ENCODE results near the gene AOPEP. TPM values are rescaled to one million over a fixed set of nuclear protein-coding genes. Genes with fewer than 3 reads are reported as not detected.

The AOPEP gene
- polyA plus RNA-seq, 2 of the 4 experiments (the other 2 are of a cell fraction), result 226 to 266 TPM

DNA sequence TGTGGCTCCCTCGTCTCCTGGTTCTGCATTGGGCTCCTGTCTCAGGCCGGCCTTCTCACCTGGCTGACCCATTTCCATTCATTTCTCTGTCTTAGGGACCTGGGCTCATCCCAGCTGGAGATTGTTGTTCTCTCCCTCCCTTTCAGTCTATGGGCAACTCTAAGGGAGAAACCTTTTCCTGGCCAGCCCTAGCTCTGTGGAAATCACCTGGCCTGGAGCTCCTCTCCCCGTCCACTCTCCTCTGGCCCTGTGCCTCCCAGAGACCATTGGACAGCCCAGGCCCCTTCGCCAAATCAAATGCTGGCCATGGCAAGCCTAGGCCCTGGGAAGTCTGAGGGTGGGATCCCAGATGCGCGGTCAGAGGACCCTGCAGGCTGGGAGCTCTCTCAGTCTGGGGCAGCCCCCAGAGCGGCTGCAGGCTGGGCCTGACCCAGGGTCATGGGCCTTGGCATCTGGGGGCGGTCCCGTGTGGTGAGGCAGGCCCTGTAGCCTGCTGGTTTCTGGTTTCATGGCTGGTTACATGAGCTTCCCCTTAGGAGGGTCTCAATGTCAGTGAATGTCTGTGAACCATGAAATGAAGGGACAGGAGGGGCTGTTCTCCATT lies 253.5 kb downstream of the AOPEP start:
- no peak for FAIRE-seq
- H3K4me1 ChIP-seq, result 0 out of 3 replicates have a peak, but pooled peaks cover 4% of the 10 kb centered on the region
- no peak for ATAC-seq
- no peak for TF ChIP-seq EP300 (IDR thresholded peaks at IDR 0.05)
- no peak for TF ChIP-seq ZSCAN20 (CRISPR knock-in tag; IDR thresholded peaks at IDR 0.05)
- no peak for TF ChIP-seq MYC (IDR thresholded peaks at IDR 0.05; ENCODE audit: borderline replicate concordance, low read length)
- TF ChIP-seq POLR2AphosphoS2 (conservative IDR thresholded peaks at IDR 0.05; ENCODE audit: low read length), result no peak
- no peak for TF ChIP-seq NR3C1 (IDR thresholded peaks at IDR 0.05)
- WGBS (ENCODE audit: missing lambda C conversion rate), result 95% methylated on average over 6 of the region's 9 CpGs
- no peaks in the 10 kb centered on the region for H3K9me3 ChIP-seq
- H3K4me2 ChIP-seq, result no peak overlapping the region
- H3K27ac ChIP-seq, result peak overlapping the region in 1 of 2 experiments; percentile 28; a peak in 2 of 6 replicates
- no peak overlapping the region for H3K4me3 ChIP-seq
- no peak for DNase-seq (ENCODE audit: low read depth in 1 of 2, low spot score in 1 of 2)
- ChIA-PET CTCF (interaction anchor here (0.8 to 1.2 kb wide), 5 partner anchors 10 to 201 kb away, joined by 3 to 4 read pairs (median 4); no protein-coding TSS in a partner anchor), POLR2A (interaction anchor here (0.5 kb wide), 1 partner anchor 69 kb away, joined by 3 read pairs; no protein-coding TSS in a partner anchor)

DNA sequence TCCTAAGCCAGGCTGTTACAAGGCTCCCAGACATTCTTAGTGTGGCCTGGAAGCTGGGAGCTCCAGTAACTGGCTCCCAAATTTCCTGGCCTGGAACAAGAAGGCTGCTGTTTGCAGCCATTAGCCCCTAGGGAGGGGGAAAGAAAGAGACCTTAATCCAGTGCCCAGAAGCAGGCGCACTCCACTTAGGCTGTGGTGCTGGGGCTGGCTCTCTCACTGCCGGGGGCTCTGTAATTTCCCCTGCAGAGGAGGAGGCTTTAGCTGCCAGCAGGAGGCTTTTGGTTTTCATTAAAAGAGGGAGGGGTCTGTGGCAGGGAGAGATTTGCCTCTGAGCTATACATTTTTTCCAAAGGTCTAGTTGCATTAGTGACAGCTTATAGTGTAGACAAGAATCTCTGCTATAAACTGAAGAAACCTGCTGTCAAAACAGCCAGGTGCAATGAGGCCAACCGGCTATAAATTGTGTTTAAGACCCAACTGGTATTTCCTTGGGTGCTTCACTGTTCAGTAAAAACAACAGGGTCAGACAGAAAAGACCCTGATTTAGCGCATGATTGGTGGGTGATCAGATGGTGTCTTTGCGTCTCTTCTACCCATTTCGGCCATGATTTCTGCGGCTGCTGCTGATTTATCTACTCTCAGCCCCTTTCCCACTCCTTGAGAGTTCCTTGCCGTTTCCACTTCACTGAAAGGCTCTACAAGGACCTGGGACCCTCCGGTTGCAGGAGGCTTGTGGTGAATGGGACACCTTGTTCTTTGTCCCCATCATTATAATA lies 254.6 kb downstream of the AOPEP start:
- Histone ChIP-seq H3K9me3 (no peaks in the 10 kb centered on the region), H3K4me1 (no peaks in the 10 kb centered on the region), H3K27ac (peak overlapping the region in 1 of 2 experiments; percentile 28; a peak in 2 of 6 replicates), H3K4me2 (no peak overlapping the region), H3K4me3 (no peak overlapping the region)
- DNase-seq (ENCODE audit: low read depth in 1 of 2, low spot score in 1 of 2) (no peak), FAIRE-seq (no peak), ATAC-seq (peak in 1 of 2 experiments; percentile 43; a peak in 1 of 6 replicates)
- TF ChIP-seq ZC3H11A (IDR thresholded peaks at IDR 0.05), result no peak
- ChIA-PET POLR2A (no interaction called here), CTCF (interaction anchor here (0.8 to 1.2 kb wide), 4 partner anchors 17 to 202 kb away, joined by 3 to 4 read pairs (median 4); no protein-coding TSS in a partner anchor)
- 97% methylated on average over 9 of the region's 9 CpGs for WGBS (ENCODE audit: missing lambda C conversion rate)

DNA sequence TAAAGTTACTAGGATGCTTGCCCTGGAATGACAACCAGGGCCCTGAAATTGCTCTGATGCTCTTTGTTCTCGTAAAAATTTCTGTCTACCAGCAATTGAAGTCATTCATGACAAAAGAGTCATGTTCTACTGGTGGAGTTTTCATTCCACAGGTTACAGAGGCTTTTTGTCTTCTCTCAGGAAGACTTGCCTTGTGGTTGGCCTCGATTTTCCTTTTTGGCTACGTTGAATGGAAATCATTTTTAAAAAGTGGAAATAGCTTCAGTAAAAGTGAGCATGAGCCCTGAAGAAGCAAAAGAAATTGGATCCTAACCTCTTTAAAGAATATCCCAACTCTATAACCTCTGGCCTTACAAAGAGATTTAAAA lies 255.2 kb downstream of the AOPEP start:
- Histone ChIP-seq H3K9me3 (no peaks in the 10 kb centered on the region), H3K4me1 (no peaks in the 10 kb centered on the region), H3K4me2 (no peak overlapping the region), H3K4me3 (no peak overlapping the region), H3K27ac (no peak overlapping the region)
- ChIA-PET POLR2A (no interaction called here), CTCF (no interaction called here)
- TF ChIP-seq RAD21 (conservative IDR thresholded peaks at IDR 0.05 in 1 of 2, IDR thresholded peaks at IDR 0.05 in 1 of 2) (no peak), HOXA7 (CRISPR knock-in tag; IDR thresholded peaks at IDR 0.05) (no peak), CBX8 (IDR thresholded peaks at IDR 0.05) (no peak), CHD4 (IDR thresholded peaks at IDR 0.05; ENCODE audit: borderline replicate concordance) (no peak), SMC3 (IDR thresholded peaks at IDR 0.05) (no peak)
- TF ChIP-seq, protein P1, sequence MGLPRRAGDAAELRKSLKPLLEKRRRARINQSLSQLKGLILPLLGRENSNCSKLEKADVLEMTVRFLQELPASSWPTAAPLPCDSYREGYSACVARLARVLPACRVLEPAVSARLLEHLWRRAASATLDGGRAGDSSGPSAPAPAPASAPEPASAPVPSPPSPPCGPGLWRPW (IDR thresholded peaks at IDR 0.05), result no peak
- no peak for ATAC-seq
- WGBS (ENCODE audit: missing lambda C conversion rate), result 93% methylated on average over 3 of the region's 3 CpGs
- FAIRE-seq, result no peak
- DNase-seq (ENCODE audit: low read depth in 1 of 2, low spot score in 1 of 2), result no peak

DNA sequence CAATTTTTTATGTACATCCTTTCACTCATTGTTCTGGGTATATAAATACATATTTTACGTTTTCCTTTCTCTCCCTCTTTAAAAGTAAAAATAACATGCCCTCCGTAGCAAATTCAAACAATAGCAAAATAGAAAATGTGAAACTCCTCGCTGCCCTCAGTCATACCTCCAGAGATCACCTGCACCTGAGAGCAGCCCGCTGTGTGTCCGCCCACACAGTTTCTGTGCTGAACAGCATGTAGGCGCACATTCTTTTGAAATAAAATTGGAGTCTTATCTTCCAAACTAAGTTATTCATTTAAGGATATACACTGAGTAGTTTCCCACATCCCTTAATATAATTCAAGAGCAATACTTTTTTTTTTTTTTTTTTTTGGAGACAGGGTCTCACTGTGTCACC lies 255.7 kb downstream of the AOPEP start:
- CTCF ChIA-PET, result interaction anchor here (0.8 to 1.3 kb wide), 2 partner anchors 9 to 200 kb away, joined by 3 read pairs; no protein-coding TSS in a partner anchor
- FAIRE-seq (no peak), ATAC-seq (no peak), DNase-seq (ENCODE audit: low read depth in 1 of 2, low spot score in 1 of 2) (no peak)
- POLR2A ChIA-PET, result no interaction called here
- H3K4me3 ChIP-seq, result no peak overlapping the region
- TF ChIP-seq CBX2 (IDR thresholded peaks at IDR 0.05; ENCODE audit: borderline replicate concordance, low read depth), result no peak
- no peak for TF ChIP-seq NPAS2 (CRISPR knock-in tag; IDR thresholded peaks at IDR 0.05; ENCODE audit: borderline replicate concordance)
- no peak for TF ChIP-seq GATA3 (IDR thresholded peaks at IDR 0.05; ENCODE audit: borderline replicate concordance)
- H3K9me3 ChIP-seq, result no peaks in the 10 kb centered on the region
- H3K27ac ChIP-seq, result no peak overlapping the region
- no peaks in the 10 kb centered on the region for H3K4me1 ChIP-seq
- H3K4me2 ChIP-seq, result no peak overlapping the region
- WGBS (ENCODE audit: missing lambda C conversion rate), result 94% methylated on average over 6 of the region's 6 CpGs

DNA sequence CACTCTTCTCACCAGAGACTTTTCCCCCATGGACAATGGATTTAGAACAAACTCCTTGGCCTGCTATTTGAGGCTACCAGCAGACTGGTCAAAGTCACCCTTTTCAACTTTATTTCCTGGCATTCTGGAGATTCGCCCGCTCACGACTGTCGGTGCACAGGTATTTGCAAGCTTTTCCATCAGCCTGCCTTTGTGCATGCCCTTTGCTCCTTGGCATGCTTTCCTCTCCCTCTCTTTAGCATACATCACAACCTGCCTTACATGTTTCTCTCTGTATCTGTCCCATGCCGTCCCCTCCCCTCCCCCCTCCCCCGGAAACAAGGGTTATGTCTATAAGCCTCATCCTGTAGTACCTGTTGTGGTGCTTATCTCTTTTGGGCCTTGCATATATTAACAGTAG lies 257.1 kb downstream of the AOPEP start:
- FAIRE-seq (no peak), ATAC-seq (no peak), DNase-seq (ENCODE audit: low read depth in 1 of 2, low spot score in 1 of 2) (no peak)
- TF ChIP-seq HOXB13 (CRISPR knock-in tag; IDR thresholded peaks at IDR 0.05; ENCODE audit: low read depth), result no peak
- TF ChIP-seq ZC3H11A (IDR thresholded peaks at IDR 0.05), result no peak
- TF ChIP-seq NPAS2 (CRISPR knock-in tag; IDR thresholded peaks at IDR 0.05; ENCODE audit: borderline replicate concordance), result no peak
- TF ChIP-seq HOXA7 (CRISPR knock-in tag; IDR thresholded peaks at IDR 0.05), result no peak
- no peak for TF ChIP-seq JUNB (IDR thresholded peaks at IDR 0.05)
- TF ChIP-seq KDM5A (IDR thresholded peaks at IDR 0.05), result no peak
- TF ChIP-seq, protein P2, sequence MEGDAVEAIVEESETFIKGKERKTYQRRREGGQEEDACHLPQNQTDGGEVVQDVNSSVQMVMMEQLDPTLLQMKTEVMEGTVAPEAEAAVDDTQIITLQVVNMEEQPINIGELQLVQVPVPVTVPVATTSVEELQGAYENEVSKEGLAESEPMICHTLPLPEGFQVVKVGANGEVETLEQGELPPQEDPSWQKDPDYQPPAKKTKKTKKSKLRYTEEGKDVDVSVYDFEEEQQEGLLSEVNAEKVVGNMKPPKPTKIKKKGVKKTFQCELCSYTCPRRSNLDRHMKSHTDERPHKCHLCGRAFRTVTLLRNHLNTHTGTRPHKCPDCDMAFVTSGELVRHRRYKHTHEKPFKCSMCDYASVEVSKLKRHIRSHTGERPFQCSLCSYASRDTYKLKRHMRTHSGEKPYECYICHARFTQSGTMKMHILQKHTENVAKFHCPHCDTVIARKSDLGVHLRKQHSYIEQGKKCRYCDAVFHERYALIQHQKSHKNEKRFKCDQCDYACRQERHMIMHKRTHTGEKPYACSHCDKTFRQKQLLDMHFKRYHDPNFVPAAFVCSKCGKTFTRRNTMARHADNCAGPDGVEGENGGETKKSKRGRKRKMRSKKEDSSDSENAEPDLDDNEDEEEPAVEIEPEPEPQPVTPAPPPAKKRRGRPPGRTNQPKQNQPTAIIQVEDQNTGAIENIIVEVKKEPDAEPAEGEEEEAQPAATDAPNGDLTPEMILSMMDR (IDR thresholded peaks at IDR 0.05), result no peak
- TF ChIP-seq EP300 (IDR thresholded peaks at IDR 0.05), result no peak
- TF ChIP-seq CBX8 (IDR thresholded peaks at IDR 0.05), result no peak
- TF ChIP-seq MAFK (IDR thresholded peaks at IDR 0.05; ENCODE audit: partially characterized antibody), result no peak
- TF ChIP-seq, protein P3, sequence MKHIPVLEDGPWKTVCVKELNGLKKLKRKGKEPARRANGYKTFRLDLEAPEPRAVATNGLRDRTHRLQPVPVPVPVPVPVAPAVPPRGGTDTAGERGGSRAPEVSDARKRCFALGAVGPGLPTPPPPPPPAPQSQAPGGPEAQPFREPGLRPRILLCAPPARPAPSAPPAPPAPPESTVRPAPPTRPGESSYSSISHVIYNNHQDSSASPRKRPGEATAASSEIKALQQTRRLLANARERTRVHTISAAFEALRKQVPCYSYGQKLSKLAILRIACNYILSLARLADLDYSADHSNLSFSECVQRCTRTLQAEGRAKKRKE (CRISPR knock-in tag; IDR thresholded peaks at IDR 0.05; ENCODE audit: low read depth), result no peak
- POLR2A ChIA-PET, result no interaction called here
- Histone ChIP-seq H3K27ac (no peak overlapping the region), H3K9me3 (no peaks in the 10 kb centered on the region), H3K4me3 (no peak overlapping the region), H3K4me1 (no peaks in the 10 kb centered on the region), H3K4me2 (no peak overlapping the region)
- CTCF ChIA-PET, result interaction anchor here (1.3 to 1.7 kb wide), 2 partner anchors 29 to 201 kb away, joined by 3 to 9 read pairs; no protein-coding TSS in a partner anchor
- WGBS (ENCODE audit: missing lambda C conversion rate), result 95% methylated on average over 5 of the region's 6 CpGs
